Coronary artery (tissue), 2 donors: Measurements from ENCODE around the gene MCTP2.

Experiments used
- DNase-seq: peaks from one replicate; pipeline ENCODE4 v3.0.0-alpha.2; 2017; ENCODE audit warnings: low spot score
- H3K27ac ChIP-seq, 2 donors: fragments of 200-600 bp; sonication (generic); one replicate each; pipeline ENCODE4 v1.5.1; 2016 to 2019
- H3K4me3 ChIP-seq: fragments of 200-600 bp; sonication (generic); 2 replicates; pipeline ENCODE4 v1.5.1; 2016; ENCODE audit warnings: mild to moderate bottlenecking, moderate library complexity
- TF ChIP-seq, protein P1 (sequence below): fragments of 200-600 bp; sonication (generic); IDR thresholded peaks from one replicate; pipeline ENCODE4 v1.5.1; 2019; ENCODE audit warnings: antibody characterized with exemption

MCTP2 gene

GRCh38 chr15:94526071-94526689 lies 294.8 kb downstream of the MCTP2 start:
- TF ChIP-seq, protein P1, sequence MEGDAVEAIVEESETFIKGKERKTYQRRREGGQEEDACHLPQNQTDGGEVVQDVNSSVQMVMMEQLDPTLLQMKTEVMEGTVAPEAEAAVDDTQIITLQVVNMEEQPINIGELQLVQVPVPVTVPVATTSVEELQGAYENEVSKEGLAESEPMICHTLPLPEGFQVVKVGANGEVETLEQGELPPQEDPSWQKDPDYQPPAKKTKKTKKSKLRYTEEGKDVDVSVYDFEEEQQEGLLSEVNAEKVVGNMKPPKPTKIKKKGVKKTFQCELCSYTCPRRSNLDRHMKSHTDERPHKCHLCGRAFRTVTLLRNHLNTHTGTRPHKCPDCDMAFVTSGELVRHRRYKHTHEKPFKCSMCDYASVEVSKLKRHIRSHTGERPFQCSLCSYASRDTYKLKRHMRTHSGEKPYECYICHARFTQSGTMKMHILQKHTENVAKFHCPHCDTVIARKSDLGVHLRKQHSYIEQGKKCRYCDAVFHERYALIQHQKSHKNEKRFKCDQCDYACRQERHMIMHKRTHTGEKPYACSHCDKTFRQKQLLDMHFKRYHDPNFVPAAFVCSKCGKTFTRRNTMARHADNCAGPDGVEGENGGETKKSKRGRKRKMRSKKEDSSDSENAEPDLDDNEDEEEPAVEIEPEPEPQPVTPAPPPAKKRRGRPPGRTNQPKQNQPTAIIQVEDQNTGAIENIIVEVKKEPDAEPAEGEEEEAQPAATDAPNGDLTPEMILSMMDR: no peak
- H3K4me3 ChIP-seq: no peak overlapping the region

GRCh38 chr15:94532226-94532625 lies 300.9 kb downstream of the MCTP2 start:
- TF ChIP-seq, protein P1: no peak
- no peak for DNase-seq
- Histone ChIP-seq H3K27ac (no peak overlapping the region), H3K4me3 (no peak overlapping the region)

More at GRCh38 chr15:94526071-94526689, 294.8 kb downstream of the MCTP2 start:
- no peak overlapping the region for H3K27ac ChIP-seq
- DNase-seq: no peak
